Endothelial cell of umbilical vein (primary cell): ENCODE results near the gene CEACAM16.

Experiments used
- EZH2 ChIP-seq: IDR thresholded peaks from 2 replicates; pipeline ENCODE4 v1.6.1; 2012; ENCODE audit warnings: borderline replicate concordance, low read depth, mild to moderate bottlenecking, moderate library complexity, low read length, inconsistent platforms; ENCODE audit not compliant: severe bottlenecking
- FOS ChIP-seq: IDR thresholded peaks from 2 replicates; pipeline ENCODE4 v1.6.1; 2011; ENCODE audit warnings: mild to moderate bottlenecking, low read length, moderate library complexity, borderline replicate concordance; ENCODE audit not compliant: insufficient read depth
- GATA2 ChIP-seq: IDR thresholded peaks from 2 replicates; pipeline ENCODE4 v1.7.0; 2011; ENCODE audit warnings: low read depth, mild to moderate bottlenecking, moderate library complexity, mixed read lengths, low read length; ENCODE audit not compliant: insufficient read length, insufficient read depth
- JUN ChIP-seq: IDR thresholded peaks from 2 replicates; pipeline ENCODE4 v1.6.1; 2011; ENCODE audit warnings: borderline replicate concordance, low read depth; ENCODE audit not compliant: insufficient read length, insufficient read depth
- MYC ChIP-seq: IDR thresholded peaks from one replicate; pipeline ENCODE4 v1.6.1; 2011; ENCODE audit warnings: mild to moderate bottlenecking, low read depth, low read length
- POLR2A ChIP-seq: IDR thresholded peaks from 2 replicates; pipeline ENCODE4 v1.6.1; 2012; ENCODE audit warnings: low read depth, mild to moderate bottlenecking, control low read depth, low read length
- POLR2AphosphoS5 ChIP-seq: IDR thresholded peaks from 2 replicates; pipeline ENCODE4 v1.6.1; 2012; ENCODE audit warnings: low read depth, mild to moderate bottlenecking, control low read depth, low read length, moderate library complexity; ENCODE audit not compliant: insufficient read depth
- TF ChIP-seq, protein P1 (sequence below), 2 donors: IDR thresholded peaks; 1 replicate in 1 of 2; 2 replicates in 1 of 2; pipeline ENCODE4 v1.5.1; 2011; ENCODE audit warnings: low read length in 2 of 2, mild to moderate bottlenecking in 2 of 2, moderate library complexity in 2 of 2, control low read depth in 1 of 2, inconsistent platforms in 1 of 2, low read depth in 1 of 2; ENCODE audit not compliant: insufficient read depth in 1 of 2; ENCODE audit errors: extremely low read depth in 1 of 2

DNA sequence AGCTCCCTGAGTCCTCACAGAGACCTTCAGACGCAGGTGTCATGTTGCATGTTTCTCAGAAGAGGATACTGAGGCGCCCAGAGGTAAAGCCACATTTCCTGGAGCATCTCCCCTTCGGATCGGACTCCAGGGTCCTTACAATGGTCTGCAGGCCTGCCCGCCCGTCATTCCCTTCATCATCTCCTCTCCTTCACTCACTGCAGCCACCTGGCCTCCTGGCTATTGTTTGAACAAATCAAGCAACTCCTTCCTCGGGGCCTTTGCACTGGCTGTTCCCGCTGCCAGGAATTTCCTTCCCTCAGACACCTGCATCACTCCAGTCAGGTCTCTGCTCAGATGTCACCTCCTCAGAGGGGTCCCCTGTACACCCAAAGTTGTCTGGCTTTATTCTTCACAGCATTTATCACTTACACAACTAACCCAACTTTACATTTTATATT, 20.3 kb downstream of the CEACAM16 start:
- TF ChIP-seq, protein P1, sequence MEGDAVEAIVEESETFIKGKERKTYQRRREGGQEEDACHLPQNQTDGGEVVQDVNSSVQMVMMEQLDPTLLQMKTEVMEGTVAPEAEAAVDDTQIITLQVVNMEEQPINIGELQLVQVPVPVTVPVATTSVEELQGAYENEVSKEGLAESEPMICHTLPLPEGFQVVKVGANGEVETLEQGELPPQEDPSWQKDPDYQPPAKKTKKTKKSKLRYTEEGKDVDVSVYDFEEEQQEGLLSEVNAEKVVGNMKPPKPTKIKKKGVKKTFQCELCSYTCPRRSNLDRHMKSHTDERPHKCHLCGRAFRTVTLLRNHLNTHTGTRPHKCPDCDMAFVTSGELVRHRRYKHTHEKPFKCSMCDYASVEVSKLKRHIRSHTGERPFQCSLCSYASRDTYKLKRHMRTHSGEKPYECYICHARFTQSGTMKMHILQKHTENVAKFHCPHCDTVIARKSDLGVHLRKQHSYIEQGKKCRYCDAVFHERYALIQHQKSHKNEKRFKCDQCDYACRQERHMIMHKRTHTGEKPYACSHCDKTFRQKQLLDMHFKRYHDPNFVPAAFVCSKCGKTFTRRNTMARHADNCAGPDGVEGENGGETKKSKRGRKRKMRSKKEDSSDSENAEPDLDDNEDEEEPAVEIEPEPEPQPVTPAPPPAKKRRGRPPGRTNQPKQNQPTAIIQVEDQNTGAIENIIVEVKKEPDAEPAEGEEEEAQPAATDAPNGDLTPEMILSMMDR (IDR thresholded peaks at IDR 0.05; ENCODE audit: extremely low read depth in 1 of 2, insufficient read depth in 1 of 2, low read depth in 1 of 2, low read length in 2 of 2): no peak
- TF ChIP-seq POLR2AphosphoS5 (no peak), POLR2A (no peak), EZH2 (no peak), GATA2 (no peak), JUN (no peak), FOS (no peak), MYC (no peak)
